ENCODE data around the gene DLGAP1.

GRCh38 chr18:4356929-4357328, 98.2 kb downstream of the DLGAP1 start:
- TF ChIP-seq POLR2AphosphoS5 (IDR thresholded peaks at IDR 0.05) (no peak), CTCF (IDR thresholded peaks at IDR 0.05) (no peak), EP300 (IDR thresholded peaks at IDR 0.05) (no peak)
